GM18867 (cell line): ENCODE measurements around the gene CD276.
"Not testable (repeated sequence)": the region's sequence is repeated elsewhere in the genome, so short reads cannot be mapped to it uniquely, and the experiment has no call there.

Experiments
- ATAC-seq: cut with Tn5 transposase; IDR thresholded peaks from one replicate; pipeline ENCODE4 v1.9.1; 2021; ENCODE audit warnings: mild to moderate bottlenecking, moderate library complexity; ENCODE audit not compliant: unreplicated experiment

CD276 gene

GRCh38 chr15:73683777-73684580, at the start of gene CD276:
TSS of gene CD276 (plus strand) at chr15:73684383. CDS start at chr15:73699640, 15,257 bp downstream.
- no peak for ATAC-seq

GRCh38 chr15:73637527-73637926, 46.7 kb upstream of the CD276 start:
- ATAC-seq: no peak

- ATAC-seq: not testable (repeated sequence)
Observed at GRCh38 chr15:73639464-73639863, 44.7 kb upstream of the CD276 start.

GRCh38 chr15:73647259-73648013, 36.7 kb upstream of the CD276 start:
- no peak for ATAC-seq

- no peak for ATAC-seq
Observed at GRCh38 chr15:73648014-73648295, 36.2 kb upstream of the CD276 start.

- ATAC-seq: no peak
Observed at GRCh38 chr15:73650416-73651126, 33.6 kb upstream of the CD276 start.

- no peak for ATAC-seq
Observed at GRCh38 chr15:73654659-73655058, 29.5 kb upstream of the CD276 start.

- ATAC-seq: no peak
Observed at GRCh38 chr15:73655724-73656123, 28.5 kb upstream of the CD276 start.

GRCh38 chr15:73658645-73659044, 25.5 kb upstream of the CD276 start:
- no peak for ATAC-seq

- ATAC-seq: no peak
Observed at GRCh38 chr15:73660455-73660854, 23.7 kb upstream of the CD276 start.

GRCh38 chr15:73674587-73674986, 9.6 kb upstream of the CD276 start:
- ATAC-seq: no peak

GRCh38 chr15:73677146-73677607, 7.0 kb upstream of the CD276 start:
- no peak for ATAC-seq

- ATAC-seq: no peak
Observed at GRCh38 chr15:73677733-73678132, 6.5 kb upstream of the CD276 start.

- ATAC-seq: no peak
Observed at GRCh38 chr15:73678498-73678897, 5.7 kb upstream of the CD276 start.

GRCh38 chr15:73679180-73679579, 5.0 kb upstream of the CD276 start:
- no peak for ATAC-seq

GRCh38 chr15:73679964-73680363, 4.2 kb upstream of the CD276 start:
- ATAC-seq: no peak

GRCh38 chr15:73680549-73680948, 3.6 kb upstream of the CD276 start:
- no peak for ATAC-seq

- ATAC-seq: no peak
Observed at GRCh38 chr15:73681063-73681462, 3.1 kb upstream of the CD276 start.

GRCh38 chr15:73681856-73682599, 2.2 kb upstream of the CD276 start:
- no peak for ATAC-seq

GRCh38 chr15:73682600-73683090, 1.5 kb upstream of the CD276 start:
- ATAC-seq: no peak

- no peak for ATAC-seq
Observed at GRCh38 chr15:73683257-73683776, 866 bp upstream of the CD276 start.
